ENCODE measurements around the gene WDR37. TPM values are rescaled to one million over a fixed set of nuclear protein-coding genes. Genes with fewer than 3 reads are reported as not detected.

Gene WDR37
- polyA plus RNA-seq, 2 of the 4 experiments (the other 2 are of a cell fraction), result 5.9 to 7.1 TPM

GRCh38 chr10:1153251-1153763 lies 97.1 kb downstream of the WDR37 start:
- POLR2A ChIA-PET, result no interaction called here
- Histone ChIP-seq H3K27ac (no peak overlapping the region), H3K4me3 (no peak overlapping the region), H3K9me3 (no peaks in the 10 kb centered on the region), H3K4me2 (no peak overlapping the region), H3K4me1 (no peaks in the 10 kb centered on the region)
- DNase-seq (ENCODE audit: low read depth in 1 of 2, low spot score in 1 of 2) (no peak), FAIRE-seq (no peak), ATAC-seq (no peak)
- TF ChIP-seq TP53 (CRISPR knock-in tag; IDR thresholded peaks at IDR 0.05) (no peak), BCL3 (IDR thresholded peaks at IDR 0.05) (no peak), CTCF (IDR thresholded peaks at IDR 0.05) (no peak), HOXB13 (CRISPR knock-in tag; IDR thresholded peaks at IDR 0.05; ENCODE audit: low read depth) (no peak)
- TF ChIP-seq, protein P1, sequence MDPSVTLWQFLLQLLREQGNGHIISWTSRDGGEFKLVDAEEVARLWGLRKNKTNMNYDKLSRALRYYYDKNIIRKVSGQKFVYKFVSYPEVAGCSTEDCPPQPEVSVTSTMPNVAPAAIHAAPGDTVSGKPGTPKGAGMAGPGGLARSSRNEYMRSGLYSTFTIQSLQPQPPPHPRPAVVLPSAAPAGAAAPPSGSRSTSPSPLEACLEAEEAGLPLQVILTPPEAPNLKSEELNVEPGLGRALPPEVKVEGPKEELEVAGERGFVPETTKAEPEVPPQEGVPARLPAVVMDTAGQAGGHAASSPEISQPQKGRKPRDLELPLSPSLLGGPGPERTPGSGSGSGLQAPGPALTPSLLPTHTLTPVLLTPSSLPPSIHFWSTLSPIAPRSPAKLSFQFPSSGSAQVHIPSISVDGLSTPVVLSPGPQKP (IDR thresholded peaks at IDR 0.05; ENCODE audit: low read depth, low read length), result no peak
- 46% methylated on average over 6 of the region's 6 CpGs for WGBS (ENCODE audit: missing lambda C conversion rate)
- CTCF ChIA-PET, result no interaction called here

DNA sequence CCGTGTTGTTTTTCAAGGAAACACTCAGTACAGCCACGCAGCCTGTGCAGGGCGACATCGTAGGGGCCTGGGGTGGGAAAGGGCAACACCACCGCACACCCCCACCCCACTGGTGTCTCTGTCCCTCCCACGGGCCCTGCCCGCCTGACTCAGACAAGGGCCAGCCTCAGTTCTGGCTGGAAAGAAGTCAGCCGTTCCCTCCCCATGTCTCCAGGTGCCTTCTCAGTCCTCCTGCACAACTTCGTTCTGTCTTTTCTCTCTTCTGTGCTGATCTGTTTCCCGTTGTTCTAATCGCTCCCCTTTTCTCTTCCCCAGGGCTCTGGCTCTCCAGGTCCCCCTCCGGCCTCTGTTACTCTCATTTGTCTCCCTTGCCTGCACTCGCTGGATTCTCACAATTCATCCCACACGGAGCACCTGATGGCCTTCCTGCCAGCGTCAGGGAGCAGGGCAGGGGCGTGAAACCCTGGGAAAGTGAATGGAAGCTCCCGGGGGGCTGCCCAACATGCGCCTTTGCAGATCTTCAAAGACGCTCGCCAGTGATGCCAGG lies 97.7 kb downstream of the WDR37 start:
- ATAC-seq (no peak), DNase-seq (ENCODE audit: low read depth in 1 of 2, low spot score in 1 of 2) (no peak), FAIRE-seq (no peak)
- Histone ChIP-seq H3K4me1 (no peaks in the 10 kb centered on the region), H3K4me3 (no peak overlapping the region), H3K9me3 (no peaks in the 10 kb centered on the region), H3K27ac (no peak overlapping the region), H3K4me2 (no peak overlapping the region)
- TF ChIP-seq ZFP36 (IDR thresholded peaks at IDR 0.05; ENCODE audit: borderline replicate concordance, partially characterized antibody), result no peak
- no peak for TF ChIP-seq HDAC2 (IDR thresholded peaks at IDR 0.05)
- TF ChIP-seq ZC3H11A (IDR thresholded peaks at IDR 0.05), result no peak
- TF ChIP-seq EP300 (IDR thresholded peaks at IDR 0.05), result no peak
- TF ChIP-seq MAZ (IDR thresholded peaks at IDR 0.05; ENCODE audit: borderline replicate concordance, low read depth, low read length), result no peak
- TF ChIP-seq SMC3 (IDR thresholded peaks at IDR 0.05), result no peak
- TF ChIP-seq JUNB (IDR thresholded peaks at IDR 0.05), result no peak
- no peak for TF ChIP-seq CBX8 (IDR thresholded peaks at IDR 0.05)
- 44% methylated on average over 20 of the region's 20 CpGs for WGBS (ENCODE audit: missing lambda C conversion rate)
- ChIA-PET CTCF (no interaction called here), POLR2A (no interaction called here)

GRCh38 chr10:1154531-1155295 lies 98.5 kb downstream of the WDR37 start:
- TF ChIP-seq RARB (CRISPR knock-in tag; IDR thresholded peaks at IDR 0.05), result no peak
- TF ChIP-seq KDM5A (IDR thresholded peaks at IDR 0.05), result no peak
- no peak for TF ChIP-seq EP300 (IDR thresholded peaks at IDR 0.05)
- no peak for TF ChIP-seq BHLHE40 (IDR thresholded peaks at IDR 0.05; ENCODE audit: low read depth, low read length)
- no peak for TF ChIP-seq HOXA7 (CRISPR knock-in tag; IDR thresholded peaks at IDR 0.05)
- no peak for TF ChIP-seq JUNB (IDR thresholded peaks at IDR 0.05)
- Histone ChIP-seq H3K4me2 (no peak overlapping the region), H3K4me3 (no peak overlapping the region), H3K4me1 (no peaks in the 10 kb centered on the region), H3K9me3 (no peaks in the 10 kb centered on the region), H3K27ac (no peak overlapping the region)
- FAIRE-seq (no peak), DNase-seq (ENCODE audit: low read depth in 1 of 2, low spot score in 1 of 2) (no peak), ATAC-seq (no peak)
- ChIA-PET POLR2A (no interaction called here), CTCF (no interaction called here)
- 68% methylated on average over 9 of the region's 9 CpGs for WGBS (ENCODE audit: missing lambda C conversion rate)
